ENCODE data around the gene RRP15. TPM values are rescaled to one million over a fixed set of nuclear protein-coding genes. Genes with fewer than 3 reads are reported as not detected.

RRP15 gene
- 10 to 100 TPM in 7 of 9 donors, 1 to 10 TPM in 2; 4.7 to 25.3 (median 19.0) TPM for total RNA-seq
- polyA plus RNA-seq: 1 to 10 TPM; 4.1 to 7.3 TPM
- long read RNA-seq, donor 1, full-length matches to known transcripts: 14 of 17 reads
- long read RNA-seq, donor 1, partial matches to known transcripts: 3 of 17 reads
- long read RNA-seq, donor 1, other reads (novel, unspliced or antisense): 0 of 17 reads
- long read RNA-seq, donor 2, full-length matches to known transcripts: 9 of 15 reads
- long read RNA-seq, donor 2, partial matches to known transcripts: 1 of 15 reads
- long read RNA-seq, donor 2, other reads (novel, unspliced or antisense): 5 of 15 reads
- long read RNA-seq, donor 3, full-length matches to known transcripts: 6 of 9 reads
- long read RNA-seq, donor 3, partial matches to known transcripts: 1 of 9 reads
- long read RNA-seq, donor 3, other reads (novel, unspliced or antisense): 2 of 9 reads

- TF ChIP-seq CTCF (IDR thresholded peaks at IDR 0.05) (no peak), POLR2A (IDR thresholded peaks at IDR 0.05) (peak in 1 of 2 donors; percentile 60)
- intact Hi-C loops (cut with DNase I): no loop called here
- DNase-seq (peak; percentile 86 to 91 (median 89)), ATAC-seq (peak; percentile 95 to 98 (median 98))
- Histone ChIP-seq H3K27ac (peak within 1 kb of the TSS; percentile 34 to 88 (median 81)), H3K4me1 (peaks cover 0 to 22% (median 12%) of the 10 kb centered on the region in 12 donors), H3K27me3 (peaks cover 0 to 4% (median 0%) of the 10 kb centered on the region in 9 donors), H3K4me3 (peak within 1 kb of the TSS; percentile 52 to 98 (median 78)), H3K9me3 (peaks cover 0 to 7% (median 0%) of the 10 kb centered on the region in 12 donors), H3K36me3 (no peaks in the 10 kb centered on the region)
- WGBS, 4 donors: 0% methylated on average over 39 to 45 of the region's 45 CpGs
These were observed at the start of gene RRP15 for GRCh38 chr1:218284917-218285635. Gene RRP15 (plus strand): TSS chr1:218285293. CDS start chr1:218285317, 24 bp downstream.

- H3K9me3 ChIP-seq: no peaks in the 10 kb centered on the region
- no peak overlapping the region for H3K4me3 ChIP-seq
- H3K4me1 ChIP-seq: no peaks in the 10 kb centered on the region
- DNase-seq (no peak), ATAC-seq (no peak)
- TF ChIP-seq CTCF (IDR thresholded peaks at IDR 0.05) (no peak), POLR2A (IDR thresholded peaks at IDR 0.05) (no peak)
- H3K27me3 ChIP-seq: peaks cover 0 to 3% (median 0%) of the 10 kb centered on the region in 9 donors
- no peaks in the 10 kb centered on the region for H3K36me3 ChIP-seq
- WGBS, 4 donors: 70 to 79% (median 77%) methylated on average over 3 of the region's 3 CpGs
- H3K27ac ChIP-seq: no peak overlapping the region
- intact Hi-C loops (cut with DNase I): no loop called here
These were observed 42.9 kb upstream of the RRP15 start for GRCh38 chr1:218242171-218242570.

GRCh38 chr1:218247339-218247738 lies 37.8 kb upstream of the RRP15 start:
- no peak for TF ChIP-seq CTCF (IDR thresholded peaks at IDR 0.05)
- no peak for TF ChIP-seq POLR2A (IDR thresholded peaks at IDR 0.05)
- H3K27ac ChIP-seq: no peak overlapping the region
- DNase-seq (no peak), ATAC-seq (no peak)
- no peak overlapping the region for H3K4me3 ChIP-seq
- H3K36me3 ChIP-seq: no peaks in the 10 kb centered on the region
- intact Hi-C loops (cut with DNase I): no loop called here
- H3K9me3 ChIP-seq: no peaks in the 10 kb centered on the region
- H3K27me3 ChIP-seq: peaks cover 0 to 14% (median 0%) of the 10 kb centered on the region in 9 donors
- H3K4me1 ChIP-seq: no peaks in the 10 kb centered on the region
